Duodenal mucosa (tissue), 2 donors: Measurements from ENCODE around the gene KCNJ9.
"Not testable (repeated sequence)": the region's sequence is repeated elsewhere in the genome, so short reads cannot be mapped to it uniquely, and the experiment has no call there.

ENCODE experiments used
- H3K27ac ChIP-seq: one replicate; pipeline ENCODE4 v1.7.0; 2013; ENCODE audit warnings: low read depth, low read length
- H3K27me3 ChIP-seq, 2 donors: one replicate each; pipeline ENCODE4 v1.7.0; 2013; ENCODE audit warnings: low read length in 2 of 2, control low read depth in 1 of 2; ENCODE audit not compliant: insufficient read depth in 2 of 2, control insufficient read depth in 1 of 2
- H3K36me3 ChIP-seq, 2 donors: one replicate each; pipeline ENCODE4 v1.7.0; 2013; ENCODE audit warnings: low read length in 2 of 2, control low read depth in 1 of 2; ENCODE audit not compliant: insufficient read depth in 2 of 2, control insufficient read depth in 1 of 2
- H3K4me1 ChIP-seq, 2 donors: one replicate each; pipeline ENCODE4 v1.7.0; 2013; ENCODE audit warnings: low read length in 2 of 2, control low read depth in 1 of 2; ENCODE audit not compliant: insufficient read depth in 2 of 2, control insufficient read depth in 1 of 2
- H3K4me3 ChIP-seq, 2 donors: one replicate each; pipeline ENCODE4 v1.7.0; 2013; ENCODE audit warnings: low read length in 2 of 2, low read depth in 1 of 2
- H3K9ac ChIP-seq, 2 donors: one replicate each; pipeline ENCODE4 v1.7.0; 2013; ENCODE audit warnings: low read length in 2 of 2, low read depth in 1 of 2
- H3K9me3 ChIP-seq, 2 donors: one replicate each; pipeline ENCODE4 v1.7.0; 2013; ENCODE audit warnings: low read length in 2 of 2, control low read depth in 1 of 2; ENCODE audit not compliant: control insufficient read depth in 1 of 2

KCNJ9 gene

GRCh38 chr1:160124705-160125478 is 43.6 kb downstream of the KCNJ9 start:
- Histone ChIP-seq H3K4me1 (peaks cover 2 to 5% of the 10 kb centered on the region in 2 donors), H3K4me3 (no peak overlapping the region), H3K36me3 (no peaks in the 10 kb centered on the region), H3K27ac (no peak overlapping the region), H3K9ac (no peak overlapping the region), H3K9me3 (no peaks in the 10 kb centered on the region), H3K27me3 (no peaks in the 10 kb centered on the region)

DNA sequence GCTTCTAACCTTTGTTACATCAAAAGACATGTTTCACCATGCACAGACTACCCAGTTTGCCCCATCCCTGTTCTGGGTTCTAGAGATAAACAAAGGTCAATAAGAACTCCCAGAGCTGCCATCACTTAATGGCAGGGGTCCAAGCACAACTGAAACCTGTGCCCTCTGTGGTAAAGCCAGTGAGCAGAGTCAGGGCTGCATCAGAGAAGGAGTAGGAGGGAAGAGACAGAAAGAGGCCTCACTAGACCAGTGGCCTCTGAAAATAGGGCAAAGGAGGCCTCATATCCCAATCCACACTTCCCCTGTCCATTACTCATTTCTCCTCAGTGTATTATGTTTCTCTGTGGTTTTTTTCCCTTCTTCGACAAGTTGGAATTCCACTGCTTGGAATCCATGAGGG is 44.4 kb downstream of the KCNJ9 start:
- no peak overlapping the region for H3K27ac ChIP-seq
- no peaks in the 10 kb centered on the region for H3K27me3 ChIP-seq
- H3K4me1 ChIP-seq = peaks cover 2 to 5% of the 10 kb centered on the region in 2 donors
- no peaks in the 10 kb centered on the region for H3K9me3 ChIP-seq
- H3K9ac ChIP-seq = no peak overlapping the region
- no peaks in the 10 kb centered on the region for H3K36me3 ChIP-seq
- no peak overlapping the region for H3K4me3 ChIP-seq

- H3K9ac ChIP-seq, H3K9me3 ChIP-seq, H3K27ac ChIP-seq, H3K36me3 ChIP-seq, H3K4me3 ChIP-seq, H3K4me1 ChIP-seq, H3K27me3 ChIP-seq: not testable (repeated sequence)
Measured at GRCh38 chr1:160126342-160126741, 45.0 kb downstream of the KCNJ9 start.

DNA sequence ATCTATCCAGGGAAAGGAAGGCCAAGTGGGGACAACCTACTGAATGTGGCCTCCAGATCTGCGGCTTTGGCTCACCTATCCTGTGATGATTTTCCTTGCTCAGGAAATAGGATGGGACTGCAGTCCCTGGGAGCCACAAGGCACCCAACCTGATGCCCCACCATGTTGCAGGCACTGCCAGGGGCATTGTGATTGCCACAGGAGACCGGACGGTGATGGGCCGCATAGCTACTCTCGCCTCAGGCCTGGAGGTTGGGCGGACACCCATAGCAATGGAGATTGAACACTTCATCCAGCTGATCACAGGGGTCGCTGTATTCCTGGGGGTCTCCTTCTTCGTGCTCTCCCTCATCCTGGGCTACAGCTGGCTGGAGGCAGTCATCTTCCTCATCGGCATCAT is 46.0 kb downstream of the KCNJ9 start:
- no peak overlapping the region for H3K9ac ChIP-seq
- H3K36me3 ChIP-seq = no peaks in the 10 kb centered on the region
- H3K27me3 ChIP-seq = no peaks in the 10 kb centered on the region
- H3K9me3 ChIP-seq = no peaks in the 10 kb centered on the region
- peaks cover 2 to 5% of the 10 kb centered on the region in 2 donors for H3K4me1 ChIP-seq
- H3K27ac ChIP-seq = no peak overlapping the region
- no peak overlapping the region for H3K4me3 ChIP-seq

GRCh38 chr1:160127865-160128523 is 46.7 kb downstream of the KCNJ9 start:
- Histone ChIP-seq H3K27ac (no peak overlapping the region), H3K9ac (no peak overlapping the region), H3K4me3 (no peak overlapping the region), H3K4me1 (peaks cover 2 to 5% of the 10 kb centered on the region in 2 donors), H3K36me3 (no peaks in the 10 kb centered on the region), H3K27me3 (no peaks in the 10 kb centered on the region), H3K9me3 (no peaks in the 10 kb centered on the region)

DNA sequence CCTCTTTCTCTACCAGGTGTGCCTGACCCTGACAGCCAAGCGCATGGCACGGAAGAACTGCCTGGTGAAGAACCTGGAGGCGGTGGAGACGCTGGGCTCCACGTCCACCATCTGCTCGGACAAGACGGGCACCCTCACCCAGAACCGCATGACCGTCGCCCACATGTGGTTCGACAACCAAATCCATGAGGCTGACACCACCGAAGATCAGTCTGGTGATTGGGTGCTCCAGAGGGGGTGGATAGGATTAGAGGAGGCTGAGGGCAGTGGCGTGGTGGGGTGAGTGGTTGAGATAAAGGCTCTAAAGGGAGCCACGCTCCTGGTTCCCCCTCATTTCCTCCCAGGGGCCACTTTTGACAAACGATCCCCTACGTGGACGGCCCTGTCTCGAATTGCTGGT is 47.3 kb downstream of the KCNJ9 start:
- no peak overlapping the region for H3K9ac ChIP-seq
- H3K4me3 ChIP-seq = no peak overlapping the region
- no peak overlapping the region for H3K27ac ChIP-seq
- H3K27me3 ChIP-seq = no peaks in the 10 kb centered on the region
- no peaks in the 10 kb centered on the region for H3K9me3 ChIP-seq
- H3K4me1 ChIP-seq = peaks cover 2 to 5% of the 10 kb centered on the region in 2 donors
- H3K36me3 ChIP-seq = no peaks in the 10 kb centered on the region

DNA sequence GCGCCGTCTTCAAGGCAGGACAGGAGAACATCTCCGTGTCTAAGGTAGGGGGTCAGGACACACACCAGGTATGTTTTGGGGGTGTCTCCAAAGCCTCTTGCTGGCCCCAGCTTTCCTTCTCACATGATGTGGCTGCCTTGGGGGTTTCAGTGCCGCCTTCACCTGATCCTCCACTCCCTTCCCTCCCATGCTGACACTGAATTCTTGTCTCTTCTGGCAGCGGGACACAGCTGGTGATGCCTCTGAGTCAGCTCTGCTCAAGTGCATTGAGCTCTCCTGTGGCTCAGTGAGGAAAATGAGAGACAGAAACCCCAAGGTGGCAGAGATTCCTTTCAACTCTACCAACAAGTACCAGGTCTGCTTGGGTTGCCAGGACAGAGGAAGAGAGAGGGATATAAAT is 47.7 kb downstream of the KCNJ9 start:
- no peak overlapping the region for H3K27ac ChIP-seq
- H3K4me3 ChIP-seq = no peak overlapping the region
- H3K27me3 ChIP-seq = no peaks in the 10 kb centered on the region

DNA sequence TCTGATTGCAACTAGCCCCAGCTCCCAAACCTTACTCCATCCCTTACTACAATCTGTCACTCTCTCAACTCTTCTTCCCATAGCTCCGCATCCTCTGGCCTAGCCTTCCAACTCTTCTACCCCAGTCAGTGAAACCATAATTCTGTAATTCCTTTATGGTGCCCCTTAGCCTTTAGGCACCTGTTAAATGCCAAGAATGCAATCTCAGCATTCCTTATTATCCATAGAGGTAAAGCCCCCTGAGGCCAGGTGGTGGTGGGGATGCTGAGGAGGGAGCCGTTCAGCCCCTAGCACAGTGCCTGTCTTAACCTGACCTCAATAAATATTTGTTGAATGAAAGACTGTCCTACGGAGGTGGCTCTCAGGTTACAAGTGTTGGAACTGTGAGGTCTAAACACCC is 48.2 kb downstream of the KCNJ9 start:
- Histone ChIP-seq H3K4me3 (no peak overlapping the region), H3K27ac (no peak overlapping the region), H3K4me1 (peaks cover 2 to 5% of the 10 kb centered on the region in 2 donors), H3K27me3 (no peaks in the 10 kb centered on the region), H3K9me3 (no peaks in the 10 kb centered on the region), H3K36me3 (no peaks in the 10 kb centered on the region), H3K9ac (no peak overlapping the region)

More for the DNA sequence above, 47.7 kb downstream of the KCNJ9 start:
- no peaks in the 10 kb centered on the region for H3K9me3 ChIP-seq
- H3K36me3 ChIP-seq = no peaks in the 10 kb centered on the region
- H3K4me1 ChIP-seq = peaks cover 2 to 5% of the 10 kb centered on the region in 2 donors
- H3K9ac ChIP-seq = no peak overlapping the region

DNA sequence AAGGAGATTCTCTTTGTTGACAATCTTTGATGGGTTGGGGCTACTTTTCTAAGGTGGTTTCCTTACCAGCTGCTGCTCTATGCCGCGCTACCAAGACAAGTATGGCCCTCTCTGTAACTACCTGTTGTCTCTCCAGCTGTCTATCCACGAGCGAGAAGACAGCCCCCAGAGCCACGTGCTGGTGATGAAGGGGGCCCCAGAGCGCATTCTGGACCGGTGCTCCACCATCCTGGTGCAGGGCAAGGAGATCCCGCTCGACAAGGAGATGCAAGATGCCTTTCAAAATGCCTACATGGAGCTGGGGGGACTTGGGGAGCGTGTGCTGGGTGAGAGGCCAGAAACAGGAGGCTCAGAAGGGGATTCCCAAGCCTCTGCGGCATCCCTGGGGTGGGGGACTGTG is 48.6 kb downstream of the KCNJ9 start:
- Histone ChIP-seq H3K4me3 (no peak overlapping the region), H3K9me3 (no peaks in the 10 kb centered on the region), H3K9ac (no peak overlapping the region), H3K27me3 (no peaks in the 10 kb centered on the region), H3K36me3 (no peaks in the 10 kb centered on the region), H3K27ac (no peak overlapping the region), H3K4me1 (peaks cover 2 to 5% of the 10 kb centered on the region in 2 donors)

DNA sequence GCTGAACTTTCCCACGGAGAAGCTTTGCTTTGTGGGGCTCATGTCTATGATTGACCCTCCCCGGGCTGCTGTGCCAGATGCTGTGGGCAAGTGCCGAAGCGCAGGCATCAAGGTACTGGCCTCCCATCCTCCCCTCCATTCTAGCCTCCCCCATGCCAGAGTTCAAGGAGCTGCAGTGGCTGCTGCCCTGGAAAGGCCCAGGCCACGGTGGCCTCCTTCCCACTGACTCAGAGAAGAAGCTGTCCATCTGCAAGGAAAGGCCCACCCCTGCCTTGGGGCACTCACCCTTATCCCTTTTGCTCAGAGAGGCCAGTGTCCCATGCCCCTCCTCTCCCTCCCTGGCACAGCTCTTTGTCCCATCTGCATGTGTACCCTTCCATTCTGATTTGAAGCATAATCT is 49.1 kb downstream of the KCNJ9 start:
- Histone ChIP-seq H3K27ac (no peak overlapping the region), H3K27me3 (no peaks in the 10 kb centered on the region), H3K4me3 (no peak overlapping the region), H3K4me1 (peaks cover 2 to 5% of the 10 kb centered on the region in 2 donors), H3K9me3 (no peaks in the 10 kb centered on the region), H3K9ac (no peak overlapping the region), H3K36me3 (no peaks in the 10 kb centered on the region)
